Parathyroid adenoma (tissue), 2 donors: ENCODE measurements around the gene TENM4.

Experiments used
- H2AFZ ChIP-seq: fragments of 300-600 bp; sonication (generic); one replicate; pipeline ENCODE4 v1.7.0; 2017; ENCODE audit warnings: antibody characterized with exemption, mild to moderate bottlenecking
- H3K27ac ChIP-seq: fragments of 300-600 bp; sonication (generic); one replicate; pipeline ENCODE4 v1.7.0; 2017
- H3K27me3 ChIP-seq: fragments of 300-600 bp; sonication (generic); one replicate; pipeline ENCODE4 v1.7.0; 2017; ENCODE audit warnings: low read length; ENCODE audit not compliant: control insufficient read depth, insufficient read depth
- H3K36me3 ChIP-seq: fragments of 300-600 bp; sonication (generic); one replicate; pipeline ENCODE4 v1.7.0; 2017; ENCODE audit warnings: low read length; ENCODE audit not compliant: control insufficient read depth, insufficient read depth
- H3K4me1 ChIP-seq: fragments of 300-600 bp; sonication (generic); one replicate; pipeline ENCODE4 v1.7.0; 2017; ENCODE audit warnings: control low read depth
- H3K4me2 ChIP-seq: fragments of 300-600 bp; sonication (generic); one replicate; pipeline ENCODE4 v1.7.0; 2017; ENCODE audit warnings: low read length
- H3K4me3 ChIP-seq: fragments of 300-600 bp; sonication (generic); one replicate; pipeline ENCODE4 v1.7.0; 2017; ENCODE audit warnings: low read depth, low read length
- H3K79me2 ChIP-seq: fragments of 300-600 bp; sonication (generic); one replicate; pipeline ENCODE4 v1.7.0; 2017; ENCODE audit warnings: control low read depth
- H3K9ac ChIP-seq: fragments of 300-600 bp; sonication (generic); one replicate; pipeline ENCODE4 v1.7.0; 2017; ENCODE audit warnings: mild to moderate bottlenecking
- H3K9me3 ChIP-seq: fragments of 300-600 bp; sonication (generic); one replicate; pipeline ENCODE4 v1.7.0; 2017; ENCODE audit warnings: low read length; ENCODE audit not compliant: control insufficient read depth
- CTCF ChIP-seq: fragments of 300-600 bp; sonication (generic); IDR thresholded peaks from one replicate; pipeline ENCODE4 v1.7.0; 2017; ENCODE audit warnings: antibody characterized with exemption, mild to moderate bottlenecking
- donor health status: primary hyperparathyroidism.

TENM4 gene

DNA sequence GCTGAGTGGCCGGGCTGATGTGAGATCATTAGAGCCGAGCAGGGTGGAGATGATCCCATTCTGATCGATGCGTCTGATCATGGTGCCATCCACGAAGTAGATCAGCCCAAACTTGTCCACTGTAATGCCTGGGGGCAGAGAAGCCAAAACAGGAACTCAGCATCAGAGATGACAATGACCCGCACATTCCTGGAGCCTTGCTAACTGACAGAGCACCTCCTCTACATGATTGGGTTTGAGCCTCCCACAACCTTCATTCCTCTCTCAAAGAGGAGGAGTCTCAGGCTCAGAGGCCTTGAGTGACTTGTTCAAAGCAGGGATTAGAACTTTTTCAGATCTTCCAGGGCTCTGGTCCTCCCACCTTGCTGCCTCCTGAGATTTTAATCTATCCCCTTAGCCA, 732.4 kb downstream of the TENM4 start:
- Histone ChIP-seq H3K36me3 (no peaks in the 10 kb centered on the region), H3K4me3 (no peak overlapping the region), H3K4me1 (no peaks in the 10 kb centered on the region), H3K4me2 (no peak overlapping the region), H3K79me2 (no peaks in the 10 kb centered on the region), H2AFZ (no peak overlapping the region), H3K9me3 (no peaks in the 10 kb centered on the region), H3K27ac (no peak overlapping the region), H3K27me3 (no peaks in the 10 kb centered on the region), H3K9ac (no peak overlapping the region)
- no peak for TF ChIP-seq CTCF

- Histone ChIP-seq H2AFZ (no peak overlapping the region), H3K27ac (no peak overlapping the region), H3K79me2 (no peaks in the 10 kb centered on the region), H3K9ac (no peak overlapping the region), H3K27me3 (no peaks in the 10 kb centered on the region), H3K36me3 (no peaks in the 10 kb centered on the region), H3K4me2 (no peak overlapping the region), H3K9me3 (no peaks in the 10 kb centered on the region), H3K4me3 (no peak overlapping the region), H3K4me1 (no peaks in the 10 kb centered on the region)
- TF ChIP-seq CTCF = no peak
Measured at GRCh38 chr11:78706551-78706950, 734.3 kb downstream of the TENM4 start.

DNA sequence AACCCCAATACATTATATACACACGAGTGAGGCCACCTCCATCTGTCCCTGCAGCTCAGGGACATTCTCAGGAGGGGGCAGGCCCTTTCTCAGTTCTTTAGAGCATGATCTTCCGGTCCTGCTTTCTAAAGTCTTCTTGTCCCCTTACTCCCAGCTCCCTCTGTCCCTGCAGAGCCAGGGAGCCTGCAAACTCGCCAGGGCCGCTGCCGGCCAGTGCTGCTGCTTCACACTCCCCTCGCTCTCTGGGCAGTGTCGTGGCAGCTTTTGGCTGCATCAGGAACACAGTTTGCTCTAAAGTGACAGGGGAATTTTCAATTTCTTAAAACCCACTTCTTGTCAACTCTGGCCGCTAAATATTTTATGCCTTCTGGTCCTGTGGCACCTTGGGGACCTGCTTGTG, 736.0 kb downstream of the TENM4 start:
- H3K36me3 ChIP-seq = no peaks in the 10 kb centered on the region
- H3K4me2 ChIP-seq = no peak overlapping the region
- no peaks in the 10 kb centered on the region for H3K4me1 ChIP-seq
- no peak for TF ChIP-seq CTCF
- H3K9ac ChIP-seq = no peak overlapping the region
- no peak overlapping the region for H3K27ac ChIP-seq
- H3K27me3 ChIP-seq = no peaks in the 10 kb centered on the region
- H3K79me2 ChIP-seq = no peaks in the 10 kb centered on the region
- no peak overlapping the region for H3K4me3 ChIP-seq
- H2AFZ ChIP-seq = no peak overlapping the region
- H3K9me3 ChIP-seq = no peaks in the 10 kb centered on the region

GRCh38 chr11:78699609-78700135, 741.2 kb downstream of the TENM4 start:
- Histone ChIP-seq H3K79me2 (no peaks in the 10 kb centered on the region), H3K9me3 (no peaks in the 10 kb centered on the region), H3K27ac (no peak overlapping the region), H3K36me3 (no peaks in the 10 kb centered on the region), H3K27me3 (no peaks in the 10 kb centered on the region), H3K9ac (no peak overlapping the region), H3K4me3 (no peak overlapping the region), H2AFZ (no peak overlapping the region), H3K4me1 (no peaks in the 10 kb centered on the region), H3K4me2 (no peak overlapping the region)
- no peak for TF ChIP-seq CTCF

GRCh38 chr11:78698612-78699011, 742.2 kb downstream of the TENM4 start:
- H3K9ac ChIP-seq = no peak overlapping the region
- H3K4me3 ChIP-seq = no peak overlapping the region
- no peak for TF ChIP-seq CTCF
- H3K9me3 ChIP-seq = no peaks in the 10 kb centered on the region
- H3K79me2 ChIP-seq = no peaks in the 10 kb centered on the region
- no peaks in the 10 kb centered on the region for H3K4me1 ChIP-seq
- H3K36me3 ChIP-seq = no peaks in the 10 kb centered on the region
- no peak overlapping the region for H3K4me2 ChIP-seq
- H2AFZ ChIP-seq = no peak overlapping the region
- H3K27ac ChIP-seq = no peak overlapping the region
- no peaks in the 10 kb centered on the region for H3K27me3 ChIP-seq
